Fibroblast of skin of left quadriceps (primary cell): ENCODE measurements around the gene AP3M1.
A peak's percentile ranks its signal among the peaks of the same experiment; 100 is the strongest.
"Not testable (repeated sequence)": the region's sequence is repeated elsewhere in the genome, so short reads cannot be mapped to it uniquely, and the experiment has no call there.

Source experiments
- DNase-seq, 2 experiments: peaks; one replicate each; pipeline ENCODE4 v3.0.0-alpha.2; 2013; ENCODE audit warnings: low read depth in 2 of 2

The AP3M1 gene, protein sequence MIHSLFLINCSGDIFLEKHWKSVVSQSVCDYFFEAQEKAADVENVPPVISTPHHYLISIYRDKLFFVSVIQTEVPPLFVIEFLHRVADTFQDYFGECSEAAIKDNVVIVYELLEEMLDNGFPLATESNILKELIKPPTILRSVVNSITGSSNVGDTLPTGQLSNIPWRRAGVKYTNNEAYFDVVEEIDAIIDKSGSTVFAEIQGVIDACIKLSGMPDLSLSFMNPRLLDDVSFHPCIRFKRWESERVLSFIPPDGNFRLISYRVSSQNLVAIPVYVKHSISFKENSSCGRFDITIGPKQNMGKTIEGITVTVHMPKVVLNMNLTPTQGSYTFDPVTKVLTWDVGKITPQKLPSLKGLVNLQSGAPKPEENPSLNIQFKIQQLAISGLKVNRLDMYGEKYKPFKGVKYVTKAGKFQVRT

GRCh38 chr10:74150204-74150989 lies at the start of gene AP3M1:
AP3M1 (minus strand) TSS chr10:74150828; CDS start chr10:74138379, 12,449 bp downstream.
- no peak for DNase-seq

DNA sequence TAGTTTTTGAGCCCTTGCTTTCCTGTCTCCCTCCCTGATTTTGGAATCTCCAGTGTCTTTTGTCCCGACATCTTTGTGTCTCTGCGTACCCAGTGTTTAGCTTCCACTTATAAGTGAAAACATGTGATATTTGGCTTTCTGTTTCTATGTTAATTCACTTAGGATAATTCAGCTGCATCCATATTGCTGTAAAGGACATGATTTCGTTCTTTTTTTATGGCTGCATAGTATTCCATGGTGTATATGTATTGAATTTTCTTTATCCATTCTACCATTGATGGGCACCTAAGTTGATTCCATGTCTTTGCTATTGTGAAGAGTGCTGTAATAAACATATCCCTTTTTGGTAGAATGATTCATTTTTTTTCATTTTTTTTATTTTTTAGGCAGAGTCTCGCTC lies 48.7 kb upstream of the AP3M1 start:
- no peak for DNase-seq

- DNase-seq, result peak in 1 of 2 experiments; percentile 21
Observed at GRCh38 chr10:74194999-74195398, 44.4 kb upstream of the AP3M1 start.

DNA sequence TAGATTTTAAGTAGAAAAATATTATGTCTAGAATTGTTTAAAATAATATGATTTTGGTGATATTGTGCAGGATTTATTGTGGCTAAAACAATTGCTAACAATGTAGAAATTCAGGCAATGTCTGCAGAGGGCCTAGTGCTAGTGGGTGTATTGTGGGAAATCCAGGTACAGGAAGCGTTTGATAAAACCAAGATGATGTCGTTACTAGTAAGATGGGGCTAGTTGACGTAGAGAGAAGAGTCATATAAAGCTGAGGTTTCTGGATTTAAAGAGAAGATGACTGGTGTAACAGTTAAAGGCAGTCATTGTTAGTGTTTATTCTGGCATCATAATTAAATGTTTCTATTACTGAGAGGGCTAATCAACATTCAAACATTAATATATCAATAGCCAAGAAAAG lies 43.9 kb upstream of the AP3M1 start:
- DNase-seq, result no peak

DNA sequence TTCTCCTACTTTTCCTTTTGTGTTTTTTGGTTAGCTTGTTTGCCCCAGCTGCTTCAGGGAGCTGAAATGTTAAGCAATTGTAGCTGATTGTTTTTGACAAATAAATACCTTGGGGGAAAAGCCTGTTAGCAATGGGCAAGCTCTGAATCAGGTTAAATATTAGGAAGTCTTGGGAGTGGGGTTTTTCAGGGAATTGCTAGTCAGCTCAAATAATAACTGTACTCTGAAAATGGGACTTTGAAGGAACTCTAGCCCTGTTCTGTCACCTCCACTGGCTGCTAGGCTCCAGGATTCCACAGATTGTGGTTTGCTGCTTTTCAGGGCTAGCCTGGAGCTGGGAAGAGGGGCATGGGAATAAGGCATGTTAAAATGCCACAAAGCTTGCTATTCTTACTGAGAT lies 39.9 kb upstream of the AP3M1 start:
- DNase-seq, result no peak

GRCh38 chr10:74189999-74190421 lies 39.4 kb upstream of the AP3M1 start:
- DNase-seq, result peak; percentile 94 to 96

DNA sequence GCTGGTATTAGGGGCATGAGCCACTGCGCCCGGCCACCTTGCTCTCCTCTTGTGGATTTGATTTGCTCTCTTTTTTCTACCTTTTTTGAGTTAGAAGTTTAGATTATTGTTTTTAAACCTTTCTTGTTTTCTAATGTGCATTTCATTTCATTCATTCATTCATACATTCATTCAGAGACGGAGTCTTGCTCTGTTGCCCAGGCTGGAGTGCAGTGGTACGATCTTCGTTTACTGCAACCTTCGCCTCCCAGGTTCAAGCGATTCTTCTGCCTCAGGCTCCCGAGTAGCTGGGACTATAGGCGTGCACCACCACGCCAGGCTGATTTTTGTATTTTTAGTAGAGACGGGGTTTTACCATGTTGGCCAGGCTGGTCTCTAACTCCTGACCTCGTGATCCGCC lies 38.0 kb upstream of the AP3M1 start:
- not testable (repeated sequence) for DNase-seq

- DNase-seq, result no peak
Observed at GRCh38 chr10:74187237-74187636, 36.6 kb upstream of the AP3M1 start.

GRCh38 chr10:74186678-74187077 lies 36.0 kb upstream of the AP3M1 start:
- DNase-seq, result no peak

DNA sequence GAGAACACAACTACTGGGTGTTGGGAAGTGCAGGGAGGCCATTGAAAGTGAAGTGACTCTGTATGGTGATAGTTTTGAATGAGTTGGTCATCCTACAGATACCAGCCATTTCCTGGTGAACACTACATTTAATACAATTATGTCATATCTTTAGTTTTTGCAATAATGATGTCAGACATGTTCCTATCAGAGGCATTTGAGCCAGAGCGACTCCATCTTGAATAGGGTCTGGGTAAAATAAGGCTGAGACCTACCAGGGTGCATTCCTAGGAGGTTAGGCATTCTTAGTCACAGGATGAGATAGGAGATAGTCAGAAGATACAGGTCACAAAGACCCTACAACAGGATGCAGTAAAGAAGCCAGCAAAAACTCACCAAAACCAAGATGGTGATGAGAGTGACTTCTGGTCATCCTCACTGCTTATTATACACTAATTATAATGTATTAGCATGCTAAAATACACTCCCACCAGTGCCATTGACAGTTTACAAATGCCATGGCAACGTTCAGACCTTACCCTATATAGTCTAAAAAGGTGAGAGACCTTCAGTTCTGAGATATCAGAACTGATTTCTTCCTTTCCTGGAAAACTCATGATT lies 28.6 kb upstream of the AP3M1 start:
- DNase-seq, result no peak

DNA sequence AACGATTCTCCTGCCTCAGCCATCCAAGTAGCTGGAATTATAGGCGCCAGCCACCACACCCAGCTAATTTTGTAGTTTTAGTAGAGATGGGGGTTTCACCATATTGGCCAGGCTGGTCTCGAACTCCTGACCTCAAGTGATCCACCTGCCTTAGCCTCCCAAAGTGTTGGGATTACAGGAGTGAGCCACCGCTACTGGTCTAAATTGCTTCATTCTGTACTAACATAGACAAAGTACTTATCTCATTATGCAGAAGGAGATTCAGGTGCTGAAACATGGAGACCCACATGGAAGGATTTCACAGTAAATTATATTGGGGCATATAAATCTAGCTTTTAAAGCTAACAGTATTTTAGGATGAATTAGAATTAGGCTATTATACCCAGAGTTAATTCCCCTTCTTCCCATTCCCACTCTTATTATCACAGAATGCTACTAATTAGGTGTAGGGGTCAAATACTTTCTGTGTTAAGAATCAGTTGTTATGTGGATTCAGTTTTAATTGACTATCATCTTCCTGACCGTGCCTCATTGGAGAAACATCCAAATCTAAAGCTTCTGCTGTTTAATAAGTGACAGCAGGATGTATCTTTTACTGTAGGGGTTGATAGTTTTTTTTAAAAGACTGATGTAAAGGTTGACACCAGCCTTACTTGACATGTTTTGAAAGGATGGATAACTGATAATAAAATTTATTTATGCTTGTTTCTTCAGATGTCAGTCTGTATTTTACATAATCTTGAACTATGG lies 27.6 kb upstream of the AP3M1 start:
- DNase-seq, result no peak

- DNase-seq, result no peak
Observed at GRCh38 chr10:74177140-74177677, 26.6 kb upstream of the AP3M1 start.

DNA sequence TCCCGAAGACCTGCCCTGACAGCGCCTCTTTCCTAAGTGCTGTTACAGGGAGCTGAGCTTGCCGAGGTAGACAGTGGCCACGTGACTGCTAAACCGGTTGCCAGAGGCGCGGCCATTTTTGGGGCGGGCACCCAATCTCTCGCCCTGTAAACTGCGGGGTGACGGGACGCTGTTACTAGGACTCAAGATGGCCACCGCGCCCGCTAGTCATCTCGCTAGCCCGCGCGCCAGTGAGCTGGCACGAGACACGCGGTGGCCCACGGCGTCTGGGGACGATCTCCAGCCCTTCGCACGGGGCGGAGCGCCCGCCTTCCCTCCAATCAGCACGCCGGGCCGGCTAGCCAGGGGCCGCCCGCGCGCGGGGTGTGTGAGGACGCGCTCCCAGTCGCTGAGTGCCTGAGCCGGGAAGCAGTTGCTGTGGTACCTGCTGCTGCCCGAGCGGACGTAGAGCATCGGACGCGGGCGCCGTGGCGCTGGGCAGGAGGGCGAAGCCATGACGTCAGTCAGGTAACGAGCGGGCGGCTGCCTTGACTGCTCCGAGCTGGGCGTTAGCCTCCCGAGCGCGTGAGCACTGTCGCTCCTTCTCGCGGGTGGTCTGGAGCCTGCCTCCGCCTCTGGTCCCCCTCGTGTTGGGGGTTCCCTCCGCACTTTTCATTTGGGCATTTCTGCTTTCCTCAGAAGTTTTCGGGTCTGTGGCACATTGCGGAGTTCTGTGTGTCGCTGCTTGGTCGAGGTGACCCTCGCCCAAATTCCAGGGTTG lies 25.9 kb upstream of the AP3M1 start:
- peak; percentile 80 to 81 for DNase-seq

GRCh38 chr10:74175510-74176379 lies 25.1 kb upstream of the AP3M1 start:
- no peak for DNase-seq

DNA sequence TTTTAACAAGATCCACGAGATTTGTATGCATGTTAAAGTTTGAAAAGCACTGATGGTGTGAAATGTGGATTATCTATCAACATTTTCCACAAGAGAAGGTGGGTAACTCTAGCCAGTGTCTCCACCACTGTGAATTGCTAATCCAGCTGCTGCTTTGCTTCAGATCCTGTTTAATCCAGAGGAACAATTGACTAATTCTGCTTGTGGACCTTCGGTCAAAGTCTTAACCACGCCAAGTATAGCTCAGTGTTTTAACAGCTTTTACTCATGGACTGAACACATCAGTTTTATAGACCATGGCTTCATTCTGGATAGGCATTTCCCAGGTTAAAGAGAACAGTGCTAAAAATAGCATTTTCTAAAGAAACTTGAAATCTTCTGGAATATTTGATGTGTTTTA lies 23.9 kb upstream of the AP3M1 start:
- DNase-seq, result no peak

DNA sequence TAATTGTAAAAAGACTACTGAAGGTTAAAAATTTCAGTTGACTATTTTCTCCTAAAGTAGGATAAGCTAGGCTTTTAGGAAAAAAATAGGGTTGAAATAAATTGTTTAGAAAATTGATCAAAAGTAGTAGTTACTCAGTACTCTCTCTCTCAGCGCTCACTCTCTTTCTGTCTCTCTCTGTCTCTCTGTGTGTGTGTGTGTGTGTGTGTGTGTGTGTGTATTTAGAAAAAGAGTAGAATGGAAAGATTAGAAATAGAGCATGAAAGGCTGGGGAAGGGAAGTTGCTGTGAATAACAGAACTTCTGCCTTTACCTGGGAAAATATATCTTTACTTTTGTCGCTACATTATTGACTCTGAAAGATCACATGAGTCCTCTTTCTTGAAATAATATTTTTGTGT lies 21.0 kb upstream of the AP3M1 start:
- DNase-seq, result no peak

DNA sequence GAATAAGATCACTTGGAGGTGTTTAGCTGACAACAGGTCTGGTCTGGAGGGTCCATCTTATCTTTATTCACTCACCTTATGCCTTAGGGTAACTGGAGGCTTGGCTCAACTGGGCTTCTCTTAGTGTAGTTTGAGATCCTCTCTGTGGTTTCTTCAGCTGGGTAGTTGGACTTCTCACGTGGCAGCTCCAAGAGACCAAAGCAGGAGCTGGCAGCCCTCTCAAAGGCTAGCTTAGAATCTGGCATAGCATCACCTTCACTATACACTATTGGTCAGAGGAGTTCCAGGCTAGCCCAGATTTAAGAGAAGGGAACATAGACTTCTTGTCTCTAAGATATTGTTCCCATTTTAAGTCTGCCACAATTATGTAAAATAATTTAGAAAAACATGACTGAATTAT lies 16.8 kb upstream of the AP3M1 start:
- no peak for DNase-seq

GRCh38 chr10:74165530-74165901 lies 14.9 kb upstream of the AP3M1 start:
- no peak for DNase-seq

DNA sequence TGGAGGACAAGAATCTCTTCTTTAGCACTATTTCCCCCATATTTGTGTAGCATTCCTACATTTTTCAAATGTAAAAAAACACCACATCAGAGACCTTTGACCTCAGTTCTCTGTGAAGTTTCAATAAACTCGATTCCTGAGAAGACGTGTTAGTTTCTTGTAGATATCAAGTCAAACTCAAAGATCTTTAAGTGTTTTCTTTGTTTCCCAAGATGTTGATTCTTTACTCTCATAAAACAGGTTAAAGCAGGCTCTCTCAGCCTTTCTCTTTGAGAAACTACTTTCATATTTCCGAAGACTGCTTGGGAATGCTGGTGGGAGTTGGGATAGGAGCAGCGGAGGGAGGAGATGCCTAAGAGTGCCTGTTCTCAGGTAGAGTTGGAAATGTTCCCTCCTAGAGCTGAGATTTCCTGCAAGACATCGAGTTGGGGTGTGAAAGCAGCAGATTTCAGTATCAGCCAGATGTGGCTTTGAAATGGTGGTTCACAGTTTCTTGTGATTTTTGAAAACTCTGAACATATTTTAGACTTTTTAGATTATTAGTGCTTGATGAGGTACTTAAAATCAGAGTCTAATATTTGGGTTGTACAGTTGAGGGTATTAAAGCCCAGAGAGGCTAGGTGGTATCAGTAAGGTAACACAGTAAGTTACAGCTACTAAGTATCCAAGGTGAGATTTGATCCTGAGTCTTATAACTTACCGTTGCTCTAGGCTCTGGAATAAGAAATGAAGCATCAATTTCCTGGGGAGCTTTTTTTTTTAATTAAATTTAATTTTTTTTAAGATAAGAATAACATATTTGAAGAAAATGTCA lies 14.3 kb upstream of the AP3M1 start:
- DNase-seq, result no peak
